Measurements from ENCODE around the gene ECM2. TPM values are rescaled to one million over a fixed set of nuclear protein-coding genes. Genes with fewer than 3 reads are reported as not detected.

ECM2 gene
- total RNA-seq, 1 experiment from 2014 or later: not detected

DNA sequence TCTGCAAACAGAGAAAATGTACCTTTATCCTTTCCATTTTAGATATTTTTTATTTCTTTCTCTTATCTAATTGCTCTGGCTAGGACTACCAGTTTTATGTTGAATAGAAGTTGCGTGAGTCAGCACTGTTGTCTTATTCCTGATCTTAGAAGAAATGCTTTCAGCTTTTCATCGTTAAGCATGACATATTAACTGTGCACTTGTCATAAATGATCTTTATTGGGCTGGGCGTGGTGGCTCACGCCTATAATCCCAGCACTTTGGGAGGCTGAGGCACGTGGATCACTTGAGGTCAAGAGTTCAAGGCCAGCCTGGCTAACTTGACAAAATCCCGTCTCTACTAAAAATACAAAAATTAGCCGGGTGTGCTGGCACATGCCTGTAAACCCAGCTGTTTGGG is 8.2 kb upstream of the ECM2 start:
- no peak overlapping the region for H3K27ac Mint-ChIP-seq
- Histone ChIP-seq H4K5ac (ENCODE audit: insufficient read length, low read depth, low read length) (no peak overlapping the region), H3K56ac (ENCODE audit: insufficient read length, low read depth, low read length) (no peak overlapping the region), H2AK5ac (ENCODE audit: insufficient read length, low read length) (no peak overlapping the region), H2BK15ac (ENCODE audit: low read depth, low read length) (no peak overlapping the region), H3K27me3 (ENCODE audit: insufficient read depth, low read length) (no peaks in the 10 kb centered on the region), H3K79me2 (ENCODE audit: insufficient read depth, low read length) (no peaks in the 10 kb centered on the region), H3K27ac (ENCODE audit: insufficient read length, low read depth, low read length) (no peak overlapping the region), H3K23ac (ENCODE audit: insufficient read length, low read depth, low read length) (no peak overlapping the region), H3K4me1 (ENCODE audit: insufficient read depth, low read length) (no peaks in the 10 kb centered on the region), H3K9ac (ENCODE audit: extremely low read depth, insufficient read length, low read length) (no peak overlapping the region), H3K79me1 (ENCODE audit: insufficient read depth, low read depth, low read length, poor library complexity, severe bottlenecking) (no peaks in the 10 kb centered on the region), H3K18ac (ENCODE audit: insufficient read length, low read depth, low read length) (no peak overlapping the region), H2BK120ac (ENCODE audit: low read depth, low read length, poor library complexity, severe bottlenecking) (no peak overlapping the region), H3K4ac (ENCODE audit: low read depth, low read length) (no peak overlapping the region), H2BK5ac (ENCODE audit: insufficient read length, low read length) (no peak overlapping the region), H3T11ph (ENCODE audit: low read length) (no peak overlapping the region), H3K23me2 (ENCODE audit: insufficient read length, low read depth, low read length, poor library complexity, severe bottlenecking) (no peaks in the 10 kb centered on the region), H3K14ac (ENCODE audit: insufficient read depth, low read length) (no peak overlapping the region), H3K4me2 (ENCODE audit: insufficient read depth, insufficient read length, low read length) (no peak overlapping the region), H4K20me1 (ENCODE audit: control insufficient read depth, insufficient read depth, insufficient read length) (no peaks in the 10 kb centered on the region), H4K91ac (ENCODE audit: insufficient read length, low read depth, low read length) (no peak overlapping the region), H4K8ac (replicated peaks; ENCODE audit: insufficient read length, low read depth, low read length) (no peak overlapping the region), H2BK12ac (ENCODE audit: insufficient read length, low read depth, low read length) (no peak overlapping the region), H3K9me3 (ENCODE audit: control insufficient read depth, low read depth, low read length) (no peaks in the 10 kb centered on the region), H2BK20ac (ENCODE audit: low read depth, low read length, poor library complexity, severe bottlenecking) (no peak overlapping the region), H2AFZ (ENCODE audit: low read length) (no peak overlapping the region)
- peaks cover 0 to 2% of the 10 kb centered on the region in 2 experiments; a peak in 1 of 5 replicates for H3K9me3 Mint-ChIP-seq
- no peaks in the 10 kb centered on the region for H3K4me1 Mint-ChIP-seq
- H3K36me3 Mint-ChIP-seq (ENCODE audit: insufficient read depth in 1 of 3, low read depth in 3 of 3): peaks cover 0 to 7% (median 0%) of the 10 kb centered on the region in 3 experiments; a peak in 1 of 7 replicates
- no peak overlapping the region for H3K4me3 Mint-ChIP-seq
- TF ChIP-seq, protein P1, sequence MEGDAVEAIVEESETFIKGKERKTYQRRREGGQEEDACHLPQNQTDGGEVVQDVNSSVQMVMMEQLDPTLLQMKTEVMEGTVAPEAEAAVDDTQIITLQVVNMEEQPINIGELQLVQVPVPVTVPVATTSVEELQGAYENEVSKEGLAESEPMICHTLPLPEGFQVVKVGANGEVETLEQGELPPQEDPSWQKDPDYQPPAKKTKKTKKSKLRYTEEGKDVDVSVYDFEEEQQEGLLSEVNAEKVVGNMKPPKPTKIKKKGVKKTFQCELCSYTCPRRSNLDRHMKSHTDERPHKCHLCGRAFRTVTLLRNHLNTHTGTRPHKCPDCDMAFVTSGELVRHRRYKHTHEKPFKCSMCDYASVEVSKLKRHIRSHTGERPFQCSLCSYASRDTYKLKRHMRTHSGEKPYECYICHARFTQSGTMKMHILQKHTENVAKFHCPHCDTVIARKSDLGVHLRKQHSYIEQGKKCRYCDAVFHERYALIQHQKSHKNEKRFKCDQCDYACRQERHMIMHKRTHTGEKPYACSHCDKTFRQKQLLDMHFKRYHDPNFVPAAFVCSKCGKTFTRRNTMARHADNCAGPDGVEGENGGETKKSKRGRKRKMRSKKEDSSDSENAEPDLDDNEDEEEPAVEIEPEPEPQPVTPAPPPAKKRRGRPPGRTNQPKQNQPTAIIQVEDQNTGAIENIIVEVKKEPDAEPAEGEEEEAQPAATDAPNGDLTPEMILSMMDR (conservative IDR thresholded peaks at IDR 0.05): no peak
- no CpG with 5 or more reads among the region's 7 CpGs for WGBS (ENCODE audit: extremely low coverage, insufficient read length, low lambda C conversion rate)
- no peaks in the 10 kb centered on the region for H3K27me3 Mint-ChIP-seq (ENCODE audit: low read depth)
- DNase-seq: no peak
